ENCODE results near the gene CAPN1. TPM values are rescaled to one million over a fixed set of nuclear protein-coding genes. Genes with fewer than 3 reads are reported as not detected.

CAPN1 gene
- total and polyA plus RNA-seq, 2 of the 4 experiments (the other 2 are of a cell fraction), result 110 to 182 TPM

DNA sequence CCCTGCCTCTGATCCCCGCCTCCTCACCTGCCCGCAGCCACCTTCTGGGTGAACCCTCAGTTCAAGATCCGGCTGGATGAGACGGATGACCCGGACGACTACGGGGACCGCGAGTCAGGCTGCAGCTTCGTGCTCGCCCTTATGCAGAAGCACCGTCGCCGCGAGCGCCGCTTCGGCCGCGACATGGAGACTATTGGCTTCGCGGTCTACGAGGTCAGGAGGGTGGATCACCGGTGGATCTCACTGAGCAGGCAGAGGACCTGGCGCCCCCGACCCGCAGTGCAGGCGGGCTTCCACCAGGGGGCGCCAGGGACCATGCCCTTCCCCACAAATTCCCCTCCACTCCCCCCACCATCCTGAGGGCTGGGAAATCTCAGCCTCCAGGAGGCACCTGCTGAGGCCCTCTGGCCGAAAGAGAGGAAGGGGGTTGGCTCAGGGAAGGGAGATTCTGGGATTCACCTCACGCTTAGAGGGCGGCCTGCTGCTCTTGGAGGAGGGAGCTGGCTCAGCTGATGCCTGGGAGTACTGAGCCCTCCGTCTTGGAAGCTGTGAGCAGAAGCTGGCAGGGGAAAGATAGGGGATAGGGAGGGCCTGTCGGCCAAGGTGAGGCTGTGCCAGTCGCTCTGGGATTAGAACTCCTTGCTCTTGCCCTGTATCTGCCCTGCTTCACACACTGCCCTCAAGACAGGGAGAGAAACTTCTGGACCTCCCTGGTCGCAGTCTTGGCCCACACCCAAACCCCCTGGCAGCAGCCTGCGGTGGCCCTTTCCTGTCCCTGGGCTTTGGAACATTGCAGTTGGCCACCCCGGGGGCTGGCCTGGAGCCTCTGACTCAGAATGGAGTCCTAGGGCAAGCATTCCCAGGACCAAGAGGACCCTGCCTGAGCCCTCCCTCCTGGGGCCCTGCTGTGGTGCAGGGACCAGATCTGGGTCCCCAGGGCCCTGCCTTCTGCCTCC, 23.2 kb downstream of the CAPN1 start:
- Histone ChIP-seq H4K91ac (ENCODE audit: insufficient read depth, low read depth, low read length) (no peak overlapping the region), H3K18ac (ENCODE audit: low read depth, low read length) (no peak overlapping the region), H2BK15ac (ENCODE audit: low read depth, low read length) (no peak overlapping the region), H3K4ac (ENCODE audit: low read depth, low read length) (no peak overlapping the region), H3K36me3 (ENCODE audit: control insufficient read depth, insufficient read depth, low read length) (peaks cover 67% of the 10 kb centered on the region), H3K9me1 (ENCODE audit: insufficient read depth, low read length) (no peaks in the 10 kb centered on the region), H3K9me3 (ENCODE audit: control insufficient read depth, insufficient read depth, low read length) (no peaks in the 10 kb centered on the region), H2AK5ac (ENCODE audit: low read depth, low read length) (no peak overlapping the region), H3K9ac (ENCODE audit: low read depth, low read length) (no peak overlapping the region), H3K4me3 (ENCODE audit: insufficient read depth, low read depth, low read length) (no peak overlapping the region), H3K27me3 (ENCODE audit: control insufficient read depth, insufficient read depth, low read length) (no peaks in the 10 kb centered on the region), H3K4me1 (ENCODE audit: control insufficient read depth, insufficient read depth, low read length) (no peaks in the 10 kb centered on the region), H3K4me2 (ENCODE audit: low read depth, low read length) (no peak overlapping the region), H3K23ac (ENCODE audit: low read depth, low read length) (no peak overlapping the region), H4K20me1 (ENCODE audit: insufficient read depth, low read length) (peaks cover 11% of the 10 kb centered on the region; the same call in 1 of the 2 replicates), H3K56ac (ENCODE audit: extremely low read depth, insufficient read depth, low read length) (no peak overlapping the region), H4K8ac (ENCODE audit: low read depth in 2 of 2, low read length in 2 of 2) (no peak overlapping the region), H3K27ac (ENCODE audit: insufficient read depth, low read length) (no peak overlapping the region), H2BK5ac (ENCODE audit: low read depth, low read length, poor library complexity, severe bottlenecking) (no peak overlapping the region), H3K79me1 (ENCODE audit: low read depth in 1 of 2, low read length in 2 of 2) (peaks cover 0 to 7% of the 10 kb centered on the region in 2 experiments; a peak in 1 of 4 replicates), H3K14ac (replicated peaks; ENCODE audit: low read depth, low read length) (no peak overlapping the region), H4K5ac (ENCODE audit: low read depth, low read length) (no peak overlapping the region; the same call in 1 of the 2 replicates), H2BK120ac (ENCODE audit: low read depth, low read length) (no peak overlapping the region), H2AK9ac (replicated peaks; ENCODE audit: low read depth, low read length, poor library complexity) (peak overlapping the region; percentile 65), H2AFZ (replicated peaks; ENCODE audit: low read length, poor library complexity) (peak overlapping the region; percentile 33), H2BK20ac (ENCODE audit: low read depth, low read length) (no peak overlapping the region)
- ATAC-seq (ENCODE audit: low read depth) (peak; percentile 90), DNase-seq (peak; percentile 13)
- 96% methylated on average over 5 of the region's 38 CpGs; no CpG with 5 or more reads in 1 of the 2 experiments for WGBS, 2 experiments (ENCODE audit: extremely low coverage in 2 of 2, insufficient read length in 1 of 2)
- in situ Hi-C loops (cut with MboI; ENCODE audit: low sequenced_read_pairs), result no loop called here
- TF ChIP-seq POLR2A (IDR thresholded peaks at IDR 0.05; ENCODE audit: low read depth, low read length), result no peak
- peak; percentile 61 for TF ChIP-seq SMC3 (IDR thresholded peaks at IDR 0.05; ENCODE audit: low read depth, low read length)
- TF ChIP-seq, protein P1, sequence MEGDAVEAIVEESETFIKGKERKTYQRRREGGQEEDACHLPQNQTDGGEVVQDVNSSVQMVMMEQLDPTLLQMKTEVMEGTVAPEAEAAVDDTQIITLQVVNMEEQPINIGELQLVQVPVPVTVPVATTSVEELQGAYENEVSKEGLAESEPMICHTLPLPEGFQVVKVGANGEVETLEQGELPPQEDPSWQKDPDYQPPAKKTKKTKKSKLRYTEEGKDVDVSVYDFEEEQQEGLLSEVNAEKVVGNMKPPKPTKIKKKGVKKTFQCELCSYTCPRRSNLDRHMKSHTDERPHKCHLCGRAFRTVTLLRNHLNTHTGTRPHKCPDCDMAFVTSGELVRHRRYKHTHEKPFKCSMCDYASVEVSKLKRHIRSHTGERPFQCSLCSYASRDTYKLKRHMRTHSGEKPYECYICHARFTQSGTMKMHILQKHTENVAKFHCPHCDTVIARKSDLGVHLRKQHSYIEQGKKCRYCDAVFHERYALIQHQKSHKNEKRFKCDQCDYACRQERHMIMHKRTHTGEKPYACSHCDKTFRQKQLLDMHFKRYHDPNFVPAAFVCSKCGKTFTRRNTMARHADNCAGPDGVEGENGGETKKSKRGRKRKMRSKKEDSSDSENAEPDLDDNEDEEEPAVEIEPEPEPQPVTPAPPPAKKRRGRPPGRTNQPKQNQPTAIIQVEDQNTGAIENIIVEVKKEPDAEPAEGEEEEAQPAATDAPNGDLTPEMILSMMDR (conservative IDR thresholded peaks at IDR 0.05; ENCODE audit: low read depth, low read length), result peak; percentile 73
- no peak for TF ChIP-seq RFX5 (IDR thresholded peaks at IDR 0.05; ENCODE audit: low read depth, low read length)
- TF ChIP-seq RAD21 (IDR thresholded peaks at IDR 0.05; ENCODE audit: low read length), result peak; percentile 76
- TF ChIP-seq MAZ (IDR thresholded peaks at IDR 0.05; ENCODE audit: borderline replicate concordance, low read depth, low read length), result peak; percentile 66
- dilution Hi-C loops (cut with HindIII; ENCODE audit: low sequenced_read_pairs, unreplicated experiment), result no loop called here
- no TSS peak for BruUV-seq (replicated peaks)
- POLR2A ChIA-PET (ENCODE audit: unreplicated experiment), result interaction anchor here (0.5 kb wide), 1 partner anchor 240 kb away, joined by 3 read pairs; no protein-coding TSS in a partner anchor
- CTCF ChIA-PET, result interaction anchor here (0.8 to 1.7 kb wide), 2 partner anchors 10 to 125 kb away, joined by 3 to 5 read pairs; no protein-coding TSS in a partner anchor
- intact Hi-C loops (cut with micrococcal nuclease), result loop anchor here (1.0 kb wide), 1 partner anchor 49 kb away; no protein-coding TSS in a partner anchor
